K562 (cell line): ENCODE measurements around the gene ARHGEF17. TPM values are rescaled to one million over a fixed set of nuclear protein-coding genes. Genes with fewer than 3 reads are reported as not detected.

Experiments used
- ATAC-seq: fragments of 200-7000 bp; cut with Tn5 transposase; 3 replicates; pipeline ENCODE4 v1.9.1; 2020; ENCODE audit warnings: moderate library complexity
- BruUV-seq: library from RNA; stranded (reverse); fragments of 400-500 nt; replicated peaks from 2 replicates; lab custom pipeline; 2021; lab: Mats Ljungman, UMichigan
- CTCF ChIA-PET: fragments of 300-600 bp; formaldehyde crosslinking; extraction: SDS; loops from one replicate; lab custom pipeline; 2021; ENCODE audit warnings: low intra/inter-chr PET ratio; lab: Yijun Ruan, JAX
- POLR2A ChIA-PET: fragments of 300-600, 350-650 bp; sonication (Branson Sonifier 250); formaldehyde crosslinking; extraction: SDS; loops from one replicate; lab custom pipeline; 2021; ENCODE audit warnings: antibody characterized with exemption, inconsistent platforms; lab: Yijun Ruan, JAX
- DNase-seq, 4 experiments: peaks; one replicate each; pipeline versions ENCODE4 v3.0.0 to v3.0.0-alpha.2; 2011 to 2018; ENCODE audit warnings: low spot score in 3 of 4, mixed read lengths in 3 of 4; ENCODE audit errors: extremely low read depth in 1 of 4
- FAIRE-seq: peaks from 2 replicates; lab custom pipeline; 2011; peaks lifted over from hg19 to GRCh38; lab: Jason Lieb, UNC
- H2AFZ ChIP-seq: 2 replicates; pipeline ENCODE4 v1.6.0; 2011; ENCODE audit warnings: low read depth, low read length, control low read depth, inconsistent platforms
- H3K27ac ChIP-seq: fragments of 200-600 bp; 3 replicates; pipeline ENCODE4 v1.8.0; 2011; ENCODE audit warnings: low read depth, mild to moderate bottlenecking, control low read depth, inconsistent platforms, low read length, moderate library complexity, mixed read lengths; ENCODE audit errors: extremely low read depth
- H3K27me3 ChIP-seq, 2 experiments: fragments of 300-600 bp in 1 of 2; 2 replicates in 1 of 2; 3 replicates in 1 of 2; pipeline versions ENCODE4 v1.6.0 to v1.8.0; 2011; ENCODE audit warnings: inconsistent platforms in 2 of 2, low read length in 2 of 2, mild to moderate bottlenecking in 1 of 2, mixed read lengths in 1 of 2, moderate library complexity in 1 of 2; ENCODE audit not compliant: control insufficient read depth in 2 of 2, insufficient read depth in 2 of 2
- H3K36me3 ChIP-seq: fragments of 300-600 bp; 3 replicates; pipeline ENCODE4 v1.8.0; 2011; ENCODE audit warnings: mild to moderate bottlenecking, low read length, inconsistent platforms; ENCODE audit not compliant: control insufficient read depth, insufficient read depth
- H3K4me1 ChIP-seq, 2 experiments: fragments of 200-600 bp in 1 of 2; replicated peaks in 1 of 2; 2 replicates in 1 of 2; 3 replicates in 1 of 2; pipeline versions ENCODE4 v1.5.1 to v1.8.0; 2011; ENCODE audit warnings: inconsistent platforms in 2 of 2, low read length in 2 of 2, mild to moderate bottlenecking in 1 of 2, mixed read lengths in 1 of 2, moderate library complexity in 1 of 2; ENCODE audit not compliant: control insufficient read depth in 2 of 2, insufficient read depth in 2 of 2
- H3K4me2 ChIP-seq: 2 replicates; pipeline ENCODE4 v1.6.1; 2011; ENCODE audit warnings: low read length, control low read depth, inconsistent platforms, mixed read lengths; ENCODE audit not compliant: insufficient read depth
- H3K4me3 ChIP-seq: fragments of 200-600 bp; sonication (generic), shearing (Covaris generic); 2 replicates; pipeline ENCODE4 v1.5.1; 2016; ENCODE audit warnings: control low read depth, inconsistent platforms
- H3K79me2 ChIP-seq: fragments of 200-600 bp; 3 replicates; pipeline ENCODE4 v1.8.0; 2011; ENCODE audit warnings: low read length, inconsistent platforms; ENCODE audit not compliant: control insufficient read depth, insufficient read depth
- H3K9ac ChIP-seq, 2 experiments: 2 replicates each; pipeline versions ENCODE4 v1.6.0 to v1.6.1; 2011; ENCODE audit warnings: low read depth in 2 of 2, low read length in 2 of 2, control low read depth in 1 of 2, inconsistent platforms in 1 of 2, mild to moderate bottlenecking in 1 of 2, mixed read lengths in 1 of 2; ENCODE audit not compliant: insufficient read depth in 1 of 2
- H3K9me1 ChIP-seq: one replicate; pipeline ENCODE4 v1.6.0; 2011; ENCODE audit warnings: inconsistent platforms, mild to moderate bottlenecking, low read length, moderate library complexity; ENCODE audit not compliant: control insufficient read depth, insufficient read depth
- H3K9me3 ChIP-seq: replicated peaks from 2 replicates; pipeline ENCODE4 v1.5.1; 2011; ENCODE audit warnings: low read depth, low read length, inconsistent platforms; ENCODE audit not compliant: control insufficient read depth, insufficient read depth
- H4K20me1 ChIP-seq: replicated peaks from 2 replicates; pipeline ENCODE4 v1.6.1; 2011; ENCODE audit warnings: low read length, inconsistent platforms, mixed read lengths; ENCODE audit not compliant: control insufficient read depth, insufficient read depth
- CAMTA2 ChIP-seq: fragments of 250-450 bp; sonication (Bioruptor Pico); conservative IDR thresholded peaks from 2 replicates; pipeline ENCODE4 v1.5.1; 2022
- KDM4B ChIP-seq, 2 experiments: fragments of 450-650 bp in 1 of 2; sonication (generic) in 1 of 2; IDR thresholded peaks; 2 replicates each; pipeline ENCODE4 v1.6.1; 2016 to 2017; ENCODE audit warnings: borderline replicate concordance in 2 of 2, antibody characterized with exemption in 1 of 2, low read depth in 1 of 2, mild to moderate bottlenecking in 1 of 2
- MEIS2 ChIP-seq: fragments of 450-650 bp; IDR thresholded peaks from 2 replicates; pipeline ENCODE4 v1.6.1; 2014; ENCODE audit warnings: mild to moderate bottlenecking; ENCODE audit not compliant: partially characterized antibody
- TBL1XR1 ChIP-seq, 2 experiments: IDR thresholded peaks; 2 replicates each; pipeline ENCODE4 v1.6.1; 2012; ENCODE audit warnings: improper control_type of control experiment in 2 of 2, low read length in 2 of 2, mild to moderate bottlenecking in 1 of 2
- ZNF75A ChIP-seq: fragments of 450-650 bp; formaldehyde crosslinking; IDR thresholded peaks from 2 replicates; pipeline ENCODE4 v1.4.0; 2020; ENCODE audit warnings: mild to moderate bottlenecking
- WGBS: fragments of 100-300 bp; shearing (Covaris generic); methylation state at CpG from one replicate; pipeline ENCODE4 v1.1.6; 2016; ENCODE audit warnings: low coverage, mixed read lengths; ENCODE audit not compliant: insufficient coverage; ENCODE audit errors: missing lambda C conversion rate; 5-methylcytosine and 5-hydroxymethylcytosine counted together
- in situ Hi-C: fragments of 300-500 bp; cut with MboI; formaldehyde crosslinking; loops from 4 replicates; pipeline ENCODE4 v1.15.0; 2018; ENCODE audit warnings: inconsistent platforms, mixed read lengths
- intact Hi-C: fragments of 100-400 bp; cut with micrococcal nuclease; formaldehyde crosslinking; loops from 2 replicates; pipeline ENCODE4 v1.14.2; 2022
- polyA plus RNA-seq, 8 experiments: library from polyadenylated mRNA; depleted of rRNA in 4 of 8; stranded (reverse) in 5 of 8; unstranded in 3 of 8; fragments of >200 nt; fragmentation: Nextera tagmentation in 2 of 8; fragmentation: Illumina TruSeq in 1 of 8; extraction: Ambion mirVana in 2 of 8; extraction: Trizol in 1 of 8; gene quantifications; 2 replicates each; pipeline versions ENCODE4 v1.2.1 to v1.2.3, GENCODE V29; 2011 to 2014; ENCODE audit warnings: inconsistent platforms in 1 of 8, missing spikeins in 1 of 8
- total RNA-seq, 7 experiments: library from RNA; depleted of rRNA in 6 of 7; stranded (reverse); fragments of >200 nt in 6 of 7; fragmentation: Illumina TruSeq in 2 of 7; extraction: Trizol in 2 of 7; gene quantifications; 2 replicates each; pipeline versions ENCODE4 v1.2.1 to v1.2.3, GENCODE V29; 2011 to 2021; ENCODE audit warnings: low replicate concordance in 1 of 7
- TF ChIP-seq, protein P1 (sequence below): fragments of 250-450 bp; sonication (Bioruptor Pico); IDR thresholded peaks from 2 replicates; pipeline ENCODE4 v1.8.0; 2022; ENCODE audit warnings: moderate library complexity, mild to moderate bottlenecking, inconsistent platforms
- TF ChIP-seq, protein P2 (sequence below): fragments of 450-650 bp; IDR thresholded peaks from 2 replicates; pipeline ENCODE4 v1.6.1; 2016; ENCODE audit warnings: missing biosample characterization, missing genetic modification characterization

The ARHGEF17 gene
- total and polyA plus RNA-seq, 9 of the 15 experiments (the other 6 are each of a cell fraction or from before 2014, with no cell fraction given), result 0.04 to 0.68 (median 0.10) TPM; not detected in 2

DNA sequence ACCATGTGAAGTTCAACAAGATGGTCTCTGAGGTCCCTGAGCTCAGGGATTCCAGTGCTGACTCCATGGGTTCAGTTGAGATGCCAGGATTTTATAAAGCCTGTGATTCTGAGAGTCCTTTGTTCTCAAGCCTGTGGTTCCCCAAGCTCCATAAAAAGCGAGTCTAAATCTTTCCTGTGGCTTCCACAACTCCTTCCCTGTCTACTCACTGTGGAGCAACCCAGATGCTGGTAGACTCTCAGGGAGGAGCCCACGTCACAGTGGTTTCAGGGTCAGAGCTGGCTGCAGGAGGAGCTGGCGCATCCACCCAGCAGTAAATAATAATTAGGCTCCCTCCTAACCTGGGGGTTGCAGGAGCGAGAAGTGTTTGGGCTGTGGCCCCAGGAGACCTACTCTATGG lies 66.1 kb downstream of the ARHGEF17 start:
- H3K9ac ChIP-seq, result no peak overlapping the region
- peaks cover 20 to 39% of the 10 kb centered on the region in 2 experiments for H3K4me1 ChIP-seq
- no peak for FAIRE-seq
- H3K9me1 ChIP-seq, result no peaks in the 10 kb centered on the region
- in situ Hi-C loops, result no loop called here
- DNase-seq, result no peak
- BruUV-seq, result no TSS peak
- no peaks in the 10 kb centered on the region for H3K36me3 ChIP-seq
- TF ChIP-seq, protein P1, sequence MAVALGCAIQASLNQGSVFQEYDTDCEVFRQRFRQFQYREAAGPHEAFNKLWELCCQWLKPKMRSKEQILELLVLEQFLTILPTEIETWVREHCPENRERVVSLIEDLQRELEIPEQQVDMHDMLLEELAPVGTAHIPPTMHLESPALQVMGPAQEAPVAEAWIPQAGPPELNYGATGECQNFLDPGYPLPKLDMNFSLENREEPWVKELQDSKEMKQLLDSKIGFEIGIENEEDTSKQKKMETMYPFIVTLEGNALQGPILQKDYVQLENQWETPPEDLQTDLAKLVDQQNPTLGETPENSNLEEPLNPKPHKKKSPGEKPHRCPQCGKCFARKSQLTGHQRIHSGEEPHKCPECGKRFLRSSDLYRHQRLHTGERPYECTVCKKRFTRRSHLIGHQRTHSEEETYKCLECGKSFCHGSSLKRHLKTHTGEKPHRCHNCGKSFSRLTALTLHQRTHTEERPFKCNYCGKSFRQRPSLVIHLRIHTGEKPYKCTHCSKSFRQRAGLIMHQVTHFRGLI (CRISPR knock-in tag), result no peak
- TF ChIP-seq KDM4B (IDR thresholded peaks at IDR 0.05; ENCODE audit: borderline replicate concordance in 2 of 2, low read depth in 1 of 2) (no peak), CAMTA2 (no peak), ZNF75A (CRISPR knock-in tag) (no peak), MEIS2 (no peak), TBL1XR1 (IDR thresholded peaks at IDR 0.05; ENCODE audit: low read length in 2 of 2) (no peak)
- TF ChIP-seq, protein P2, sequence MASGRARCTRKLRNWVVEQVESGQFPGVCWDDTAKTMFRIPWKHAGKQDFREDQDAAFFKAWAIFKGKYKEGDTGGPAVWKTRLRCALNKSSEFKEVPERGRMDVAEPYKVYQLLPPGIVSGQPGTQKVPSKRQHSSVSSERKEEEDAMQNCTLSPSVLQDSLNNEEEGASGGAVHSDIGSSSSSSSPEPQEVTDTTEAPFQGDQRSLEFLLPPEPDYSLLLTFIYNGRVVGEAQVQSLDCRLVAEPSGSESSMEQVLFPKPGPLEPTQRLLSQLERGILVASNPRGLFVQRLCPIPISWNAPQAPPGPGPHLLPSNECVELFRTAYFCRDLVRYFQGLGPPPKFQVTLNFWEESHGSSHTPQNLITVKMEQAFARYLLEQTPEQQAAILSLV, result no peak
- intact Hi-C loops, result no loop called here
- peaks cover 9% of the 10 kb centered on the region for H4K20me1 ChIP-seq
- H3K4me3 ChIP-seq, result no peak overlapping the region
- H3K27me3 ChIP-seq, result peaks cover 9 to 19% of the 10 kb centered on the region in 2 experiments; a peak in 3 of 5 replicates
- H3K79me2 ChIP-seq, result peaks cover 29% of the 10 kb centered on the region
- 53% methylated on average over 4 of the region's 4 CpGs for WGBS
- POLR2A ChIA-PET, result interaction anchor here (0.7 to 1.4 kb wide), 5 partner anchors 9 to 22 kb away, joined by 3 to 6 read pairs (median 4); no protein-coding TSS in a partner anchor
- no peak overlapping the region for H3K4me2 ChIP-seq
- no peak for ATAC-seq
- H3K9me3 ChIP-seq, result no peaks in the 10 kb centered on the region
- no peak overlapping the region for H3K27ac ChIP-seq
- H2AFZ ChIP-seq, result no peak overlapping the region
- CTCF ChIA-PET, result interaction anchor here (0.6 kb wide), 1 partner anchor 1090 kb away, joined by 4 read pairs; no protein-coding TSS in a partner anchor
